ENCODE measurements around the gene ZNF417.
"Not testable (repeated sequence)": the region's sequence is repeated elsewhere in the genome, so short reads cannot be mapped to it uniquely, and the experiment has no call there.

The ZNF417 gene

DNA sequence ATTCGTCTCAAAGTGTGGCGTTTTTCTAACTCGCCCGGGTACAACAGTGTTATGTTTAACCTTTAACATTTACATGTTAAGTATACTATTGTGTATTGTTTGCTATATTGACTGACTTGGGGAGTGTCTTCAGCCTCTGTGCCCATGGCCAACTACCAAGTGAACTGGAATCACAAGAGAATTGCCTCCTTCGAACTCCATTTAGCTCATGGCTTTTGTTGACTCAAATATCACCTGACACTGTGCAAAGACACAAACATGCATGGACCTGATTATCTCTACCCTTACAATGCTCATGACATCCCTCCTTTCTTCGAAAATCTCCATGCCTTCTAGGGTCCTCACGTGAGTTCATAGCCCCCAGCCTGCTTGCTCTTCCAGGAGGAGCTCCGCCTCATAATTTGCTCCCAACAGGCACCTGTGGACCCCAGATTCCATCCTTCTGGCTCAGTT lies 28.3 kb downstream of the ZNF417 start:
- FAIRE-seq (no peak), DNase-seq (ENCODE audit: low spot score) (no peak)

DNA sequence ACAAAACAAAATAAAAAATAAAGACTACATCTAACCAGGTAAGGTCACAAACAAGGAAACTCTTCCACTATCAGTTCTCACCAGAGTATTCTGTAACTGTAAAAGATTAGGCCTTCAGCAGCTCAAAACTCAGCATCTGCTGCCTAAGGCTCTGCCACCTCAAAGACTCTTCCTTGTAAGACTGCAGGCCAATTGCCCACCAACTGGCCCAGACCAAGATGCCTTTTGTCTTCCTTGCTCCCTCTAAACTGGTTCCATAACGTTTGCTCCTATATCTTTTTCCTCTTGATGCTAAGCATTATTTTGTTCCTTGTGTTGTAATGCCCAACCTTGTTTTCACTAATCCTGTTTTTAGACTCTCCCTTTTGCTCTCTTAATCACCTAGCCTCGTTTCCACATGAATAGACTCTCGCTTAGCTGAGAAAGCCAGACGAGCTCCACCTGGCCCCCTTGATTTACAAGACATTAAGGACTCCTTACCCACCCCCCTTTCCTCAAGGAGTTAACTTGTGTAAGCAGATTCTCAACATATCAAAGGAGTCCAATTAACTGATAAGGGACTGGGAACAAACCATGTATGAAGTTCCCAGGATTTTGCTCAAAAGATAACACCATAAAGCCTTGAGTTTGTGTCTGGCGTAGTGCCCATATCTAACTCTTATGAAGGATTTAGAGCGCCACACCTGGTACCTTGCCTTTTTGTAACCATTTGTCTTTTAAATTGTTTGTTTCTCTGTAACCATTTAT lies 29.0 kb downstream of the ZNF417 start:
- no peak for FAIRE-seq

DNA sequence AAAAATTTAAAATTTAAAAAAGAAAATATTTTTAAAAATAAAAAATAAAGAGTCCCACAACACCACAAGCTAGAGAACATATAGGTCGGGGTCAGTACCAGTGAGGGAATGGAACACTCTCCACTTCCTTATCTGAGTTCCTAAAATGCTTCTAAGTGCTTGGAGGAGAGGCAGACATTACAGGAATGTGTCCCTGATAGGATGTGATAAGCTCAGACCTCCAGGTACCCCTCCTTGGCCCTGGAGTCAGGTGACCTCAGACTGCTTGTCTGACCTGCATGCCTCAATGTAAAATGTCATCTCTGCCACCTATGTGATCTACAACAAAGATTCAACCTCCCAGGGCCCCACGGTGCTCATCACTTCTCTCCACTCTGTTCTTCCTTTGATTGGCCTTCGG lies 30.3 kb downstream of the ZNF417 start:
- DNase-seq (ENCODE audit: low spot score) (no peak), FAIRE-seq (no peak)

More for the DNA sequence above, 29.0 kb downstream of the ZNF417 start:
- DNase-seq (ENCODE audit: low spot score) = no peak

DNA sequence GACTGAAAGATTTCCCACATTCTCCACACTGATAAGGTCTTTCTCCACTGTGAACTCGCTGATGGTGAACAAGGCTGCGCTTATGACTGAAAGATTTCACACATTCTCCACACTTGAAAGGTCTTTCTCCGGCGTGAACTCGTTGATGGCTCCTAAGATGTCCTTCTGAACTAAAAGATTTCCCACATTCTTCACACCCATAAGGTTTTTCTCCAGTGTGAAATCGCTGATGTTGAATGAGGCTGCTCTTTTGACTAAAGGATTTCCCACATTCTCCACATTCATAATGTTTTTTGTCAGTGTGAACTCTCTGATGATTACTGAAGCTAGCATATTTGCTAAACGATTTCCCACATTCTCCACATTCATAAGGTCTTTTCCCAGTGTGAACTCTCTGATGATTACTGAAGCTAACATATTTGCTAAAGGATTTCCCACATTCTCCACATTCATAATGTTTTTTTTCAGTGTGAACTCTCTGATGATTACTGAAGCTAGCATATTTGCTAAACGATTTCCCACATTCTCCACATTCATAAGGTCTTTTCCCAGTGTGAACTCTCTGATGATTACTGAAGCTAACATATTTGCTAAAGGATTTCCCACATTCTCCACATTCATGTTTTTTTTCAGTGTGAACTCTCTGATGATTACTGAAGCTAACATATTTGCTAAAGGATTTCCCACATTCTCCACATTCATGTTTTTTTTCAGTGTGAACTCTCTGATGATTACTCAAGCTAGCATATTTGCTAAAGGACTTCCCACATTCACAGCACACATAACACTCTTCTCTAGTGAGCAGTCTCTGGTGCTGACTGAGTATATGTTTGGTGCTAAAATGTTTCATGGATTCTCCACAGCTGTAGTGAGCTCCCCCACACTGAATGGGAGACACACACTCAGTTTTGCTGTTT lies 42.3 kb downstream of the ZNF417 start:
- not testable (repeated sequence) for DNase-seq (ENCODE audit: low spot score); FAIRE-seq

DNA sequence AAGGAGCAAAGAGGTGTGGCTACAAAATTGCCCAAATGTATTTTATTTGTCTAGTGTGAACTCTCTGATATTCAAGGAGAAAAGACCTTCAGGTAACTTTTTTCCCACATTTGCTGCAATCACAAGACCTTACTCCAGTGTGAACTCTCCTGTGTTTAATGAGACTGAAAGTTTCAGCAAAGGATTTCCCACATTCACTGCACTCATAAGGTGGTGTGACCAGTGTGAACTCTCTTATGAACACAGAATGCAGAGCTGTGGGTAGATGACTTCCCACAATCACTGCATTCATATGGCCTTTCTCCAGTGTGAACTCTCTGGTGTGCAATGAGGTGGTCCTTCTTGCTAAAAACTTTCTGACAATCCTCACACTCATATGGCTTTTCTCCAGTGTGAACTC lies 43.9 kb downstream of the ZNF417 start:
- FAIRE-seq = no peak
- DNase-seq (ENCODE audit: low spot score) = no peak

DNA sequence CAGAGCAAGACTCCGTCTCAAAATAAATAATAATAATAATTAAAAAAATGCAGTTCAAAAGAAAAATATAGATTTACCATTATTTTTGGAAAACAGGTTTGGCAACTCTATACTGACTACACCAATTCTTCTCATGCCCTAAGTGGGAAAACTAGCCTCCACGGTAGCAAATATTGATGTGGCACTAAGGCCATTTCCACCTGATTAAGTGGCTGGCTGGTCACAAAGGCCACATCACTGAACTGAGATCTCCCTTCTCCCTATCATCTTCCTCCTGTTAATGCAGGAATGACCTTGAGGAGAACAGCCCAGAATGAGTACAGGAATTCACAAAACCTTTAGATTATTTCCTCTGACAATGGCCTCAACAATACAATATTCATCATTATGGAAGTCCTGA lies 46.2 kb downstream of the ZNF417 start:
- FAIRE-seq = no peak
- no peak for DNase-seq (ENCODE audit: low spot score)

DNA sequence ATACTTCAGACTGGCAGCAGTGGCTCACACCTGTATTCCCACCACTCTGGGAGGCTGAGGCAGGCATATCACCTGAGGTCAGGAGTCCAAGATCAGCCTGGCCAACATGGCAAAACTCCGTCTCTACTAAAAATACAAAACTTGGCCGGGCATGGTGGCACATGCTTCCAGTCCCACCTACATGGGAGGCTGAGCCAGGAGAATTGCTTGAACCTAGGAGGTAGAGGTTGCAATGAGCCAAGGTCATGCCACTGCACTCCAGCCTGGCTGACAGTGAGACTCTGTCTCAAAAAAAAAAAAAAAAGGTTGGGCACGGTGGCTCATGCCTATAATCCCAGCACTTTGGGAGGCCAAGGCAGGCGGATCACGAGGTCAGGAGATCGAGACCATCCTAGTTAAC lies 46.7 kb downstream of the ZNF417 start:
- not testable (repeated sequence) for DNase-seq (ENCODE audit: low spot score); FAIRE-seq

DNA sequence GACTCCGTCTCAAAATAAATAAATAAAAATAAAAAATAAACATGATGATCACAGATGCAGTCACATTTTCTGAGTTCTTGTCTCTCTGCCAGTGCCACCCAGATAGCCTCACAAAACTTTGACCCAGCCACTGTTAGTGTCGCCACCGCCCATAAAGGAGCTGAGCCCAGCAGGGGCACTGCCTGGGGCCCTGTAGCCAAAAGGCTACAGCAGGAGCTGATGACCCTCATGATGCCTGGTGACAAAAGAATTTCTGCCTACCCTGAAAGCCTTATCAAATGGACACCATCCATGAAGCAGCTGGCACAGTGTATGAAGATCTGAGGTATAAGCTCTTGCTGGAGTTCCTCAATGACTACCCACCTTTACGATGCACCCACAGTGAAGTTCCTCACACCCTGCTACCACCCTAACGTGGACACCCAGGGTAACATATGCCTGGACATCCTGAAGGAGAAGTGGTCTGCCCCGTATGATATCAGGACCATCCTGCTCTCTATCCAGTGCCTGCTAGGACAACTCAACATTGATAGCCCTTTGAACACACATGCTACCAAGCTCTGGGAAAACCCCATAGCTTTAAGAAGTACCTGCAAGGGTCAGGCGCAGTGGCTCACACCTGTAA lies 48.4 kb downstream of the ZNF417 start:
- DNase-seq (ENCODE audit: low spot score) = no peak
- no peak for FAIRE-seq
